Ovary (tissue), 9 donors: ENCODE results near the gene EEF1G. TPM values are rescaled to one million over a fixed set of nuclear protein-coding genes. Genes with fewer than 3 reads are reported as not detected.
"Not testable (repeated sequence)": the region's sequence is repeated elsewhere in the genome, so short reads cannot be mapped to it uniquely, and the experiment has no call there.

Experiments used
- DNase-seq, 5 donors: peaks; one replicate each; pipeline ENCODE4 v3.0.0-alpha.2; 2019 to 2020
- H3K27ac ChIP-seq, 2 donors: fragments of 200-600 bp; one replicate each; pipeline versions ENCODE4 v1.5.1 to v1.8.0; 2019 to 2022
- H3K27me3 ChIP-seq: fragments of 200-600 bp; one replicate; pipeline ENCODE4 v1.8.0; 2022
- H3K36me3 ChIP-seq: fragments of 200-600 bp; sonication (generic); one replicate; pipeline ENCODE4 v1.5.1; 2019
- H3K4me1 ChIP-seq: one replicate; pipeline ENCODE4 v1.8.1; 2013; ENCODE audit warnings: mild to moderate bottlenecking, moderate library complexity; ENCODE audit not compliant: insufficient read depth
- H3K4me3 ChIP-seq: fragments of 200-600 bp; sonication (generic); one replicate; pipeline ENCODE4 v1.5.1; 2017
- H3K9me3 ChIP-seq, 2 donors: fragments of 200-600 bp in 1 of 2; sonication (generic) in 1 of 2; one replicate each; pipeline versions ENCODE4 v1.5.1 to v1.8.1; 2013 to 2019; ENCODE audit warnings: mild to moderate bottlenecking in 1 of 2, moderate library complexity in 1 of 2
- CTCF ChIP-seq, 3 donors: fragments of 450-650 bp in 2 of 3; fragments of 200-600 bp in 1 of 3; IDR thresholded peaks; one replicate each; pipeline versions ENCODE4 v1.5.1 to v1.8.0; 2016 to 2022; ENCODE audit warnings: antibody characterized with exemption in 3 of 3, mild to moderate bottlenecking in 1 of 3
- EP300 ChIP-seq: sonication (generic); formaldehyde crosslinking; IDR thresholded peaks from one replicate; pipeline ENCODE4 v1.6.1; 2017; ENCODE audit warnings: antibody characterized with exemption
- POLR2A ChIP-seq: fragments of 450-650 bp; IDR thresholded peaks from one replicate; pipeline ENCODE4 v1.6.1; 2017; ENCODE audit warnings: antibody characterized with exemption, mild to moderate bottlenecking, moderate library complexity
- WGBS, 3 donors: extraction: QIAGEN DNeasy Blood & Tissue Kit in 1 of 3; methylation state at CpG; one replicate each; pipeline versions ENCODE4 v1.1.5 to v1.1.7; 2013 to 2017; 5-methylcytosine and 5-hydroxymethylcytosine counted together
- intact Hi-C, 4 donors: fragments of 100-400 bp; cut with DNase I; formaldehyde crosslinking; loops; one replicate each; pipeline versions ENCODE4 v1.11.0 to v1.15.1; 2022 to 2023
- polyA plus RNA-seq, 2 donors: library from polyadenylated mRNA; stranded (reverse); fragments of 200-250 nt in 1 of 2; fragments of 350-450 nt in 1 of 2; fragmentation: Illumina TruSeq in 1 of 2; extraction: RNeasy Lipid Tissue Mini Kit (QIAGEN cat#74804) in 1 of 2; gene quantifications; one replicate each; pipeline ENCODE4 v1.2.3, GENCODE V29; 2013 to 2014
- total RNA-seq, 7 donors: library from RNA; depleted of rRNA in 2 of 7; stranded (reverse); fragments of >200 nt in 2 of 7; fragmentation: NEBNext Ultra II Directional in 3 of 7; extraction: Animal tissue kit (Norgen Biotek cat#: 25700) in 3 of 7; gene quantifications; one replicate each; pipeline versions ENCODE4 v1.1.0 to v1.2.4, GENCODE V29; 2016 to 2023
- donor health status: DM: no; HTN: no; CAD: no; lungs with moderate emphysema.
- donor health status: DM: no; HTN: no; CAD: no.
- donor health status: Bipolar disorder and iron deficiency.
- donor health status: DM: yes; HTN: yes; CAD: no.
- donor health status: DM: no; HTN: no; CAD: no.
- donor health status: DM: yes; HTN: yes; CAD: no.

The EEF1G gene
- total and polyA plus RNA-seq, 9 donors: 2,147 to 3,023 (median 2,476) TPM

GRCh38 chr11:62569611-62570010 lies 4.1 kb downstream of the EEF1G start:
- intact Hi-C loops: no loop called here
- Histone ChIP-seq H3K27me3 (no peaks in the 10 kb centered on the region), H3K36me3 (no peaks in the 10 kb centered on the region), H3K4me1 (peaks cover 3% of the 10 kb centered on the region), H3K9me3 (no peaks in the 10 kb centered on the region), H3K27ac (no peak overlapping the region), H3K4me3 (no peak overlapping the region)
- no peak for DNase-seq
- TF ChIP-seq CTCF (IDR thresholded peaks at IDR 0.05): no peak
- no peak for TF ChIP-seq POLR2A
- TF ChIP-seq EP300: no peak
- WGBS, 3 donors: 56 to 74% (median 73%) methylated on average over 1 of the region's 1 CpG

DNA sequence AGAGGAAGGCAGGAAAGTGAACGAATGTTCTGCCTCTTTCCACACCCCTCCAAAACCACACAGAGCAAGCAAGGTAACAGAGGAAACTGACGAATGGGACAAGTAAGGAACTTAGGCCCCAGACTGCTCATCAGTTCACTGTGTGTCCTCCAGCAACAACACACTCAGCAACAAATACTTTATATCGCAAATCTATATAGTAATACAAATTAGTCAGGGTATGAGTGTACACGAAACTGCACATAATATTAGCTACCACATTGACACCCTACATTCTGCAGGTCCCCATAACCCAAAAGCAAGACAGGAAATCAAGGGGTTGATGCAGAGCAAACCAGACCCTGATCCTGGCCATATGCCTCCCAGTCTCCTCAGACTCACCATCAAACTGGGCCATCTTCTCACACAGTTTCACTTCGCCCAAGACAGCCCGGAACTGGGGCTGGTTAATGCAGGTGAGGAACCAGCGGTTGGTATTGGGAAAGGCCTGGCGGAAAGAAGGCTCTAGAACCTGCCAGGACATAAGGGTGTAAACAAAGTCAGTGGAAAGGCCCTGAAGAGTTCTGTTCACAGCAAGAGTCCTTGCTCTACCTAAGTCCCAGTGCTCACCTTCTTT lies 6.6 kb downstream of the EEF1G start:
- H3K36me3 ChIP-seq: no peaks in the 10 kb centered on the region
- TF ChIP-seq CTCF (IDR thresholded peaks at IDR 0.05) (no peak), POLR2A (no peak), EP300 (no peak)
- DNase-seq: peak in 1 of 5 donors; percentile 5
- intact Hi-C loops: no loop called here
- WGBS, 3 donors: 71 to 84% (median 82%) methylated on average over 8 of the region's 8 CpGs
- H3K4me3 ChIP-seq: no peak overlapping the region
- H3K4me1 ChIP-seq: no peaks in the 10 kb centered on the region
- H3K9me3 ChIP-seq: no peaks in the 10 kb centered on the region
- H3K27ac ChIP-seq: no peak overlapping the region
- no peaks in the 10 kb centered on the region for H3K27me3 ChIP-seq

- Histone ChIP-seq H3K4me1 (no peaks in the 10 kb centered on the region), H3K4me3 (no peak overlapping the region), H3K27ac (no peak overlapping the region), H3K27me3 (no peaks in the 10 kb centered on the region), H3K9me3 (no peaks in the 10 kb centered on the region), H3K36me3 (no peaks in the 10 kb centered on the region)
- 51 to 66% (median 55%) methylated on average over 8 of the region's 8 CpGs for WGBS, 3 donors
- peak in 1 of 5 donors; percentile 10 for DNase-seq
- intact Hi-C loops: no loop called here
- no peak for TF ChIP-seq POLR2A
- TF ChIP-seq CTCF (IDR thresholded peaks at IDR 0.05): no peak
- no peak for TF ChIP-seq EP300
These were observed 7.4 kb downstream of the EEF1G start for GRCh38 chr11:62566247-62566646.

GRCh38 chr11:62565100-62565802 lies 8.4 kb downstream of the EEF1G start:
- Histone ChIP-seq H3K27me3 (no peaks in the 10 kb centered on the region), H3K4me1 (peaks cover 5% of the 10 kb centered on the region), H3K27ac (no peak overlapping the region), H3K36me3 (no peaks in the 10 kb centered on the region), H3K4me3 (no peak overlapping the region), H3K9me3 (no peaks in the 10 kb centered on the region)
- peak in 2 of 5 donors; percentile 8 to 26 for DNase-seq
- intact Hi-C loops: no loop called here
- WGBS, 3 donors: 42 to 46% (median 44%) methylated on average over 5 of the region's 5 CpGs
- no peak for TF ChIP-seq EP300

- WGBS, 3 donors: 12 to 42% (median 29%) methylated on average over 3 of the region's 3 CpGs
- H3K27ac ChIP-seq, H3K4me1 ChIP-seq, H3K36me3 ChIP-seq, H3K27me3 ChIP-seq, H3K9me3 ChIP-seq, H3K4me3 ChIP-seq, intact Hi-C loops: not testable (repeated sequence)
- peak in 2 of 5 donors; percentile 4 to 10 for DNase-seq
These were observed 11.9 kb downstream of the EEF1G start for GRCh38 chr11:62561677-62562230.
